Stimulated activated CD4-positive, alpha-beta T cell treated with anti-CD3 and anti-CD28 coated beads, Interleukin-1b, Interleukin-23, amount 100 ng/mL, for 4 hours (primary cell): ENCODE measurements around the gene POLR1A.

Experiments used
- DNase-seq, 2 donors: peaks; one replicate each; pipeline ENCODE4 v3.0.0-alpha.2; 2020; ENCODE audit warnings: low read depth in 2 of 2

POLR1A gene

DNA sequence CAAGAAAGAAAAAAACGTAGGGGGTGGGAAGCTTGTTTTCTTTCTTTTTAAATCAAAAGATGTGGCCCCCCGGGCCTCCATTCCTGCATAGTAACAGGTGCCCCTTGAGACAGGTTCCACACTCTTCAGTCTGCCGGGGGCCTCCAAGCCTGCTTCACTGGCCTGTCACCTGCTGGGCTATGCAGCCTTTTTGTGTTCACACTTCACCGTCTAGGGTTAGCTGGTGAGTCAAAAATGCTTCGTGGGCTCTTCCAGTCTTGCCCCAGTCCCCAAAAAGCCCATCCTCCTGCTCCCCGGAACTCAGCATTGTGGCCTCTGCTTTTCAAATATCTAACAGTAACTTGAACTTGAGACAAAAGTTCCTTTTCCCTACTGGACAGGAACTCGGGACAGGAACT lies 67.9 kb downstream of the POLR1A start:
- DNase-seq: no peak

DNA sequence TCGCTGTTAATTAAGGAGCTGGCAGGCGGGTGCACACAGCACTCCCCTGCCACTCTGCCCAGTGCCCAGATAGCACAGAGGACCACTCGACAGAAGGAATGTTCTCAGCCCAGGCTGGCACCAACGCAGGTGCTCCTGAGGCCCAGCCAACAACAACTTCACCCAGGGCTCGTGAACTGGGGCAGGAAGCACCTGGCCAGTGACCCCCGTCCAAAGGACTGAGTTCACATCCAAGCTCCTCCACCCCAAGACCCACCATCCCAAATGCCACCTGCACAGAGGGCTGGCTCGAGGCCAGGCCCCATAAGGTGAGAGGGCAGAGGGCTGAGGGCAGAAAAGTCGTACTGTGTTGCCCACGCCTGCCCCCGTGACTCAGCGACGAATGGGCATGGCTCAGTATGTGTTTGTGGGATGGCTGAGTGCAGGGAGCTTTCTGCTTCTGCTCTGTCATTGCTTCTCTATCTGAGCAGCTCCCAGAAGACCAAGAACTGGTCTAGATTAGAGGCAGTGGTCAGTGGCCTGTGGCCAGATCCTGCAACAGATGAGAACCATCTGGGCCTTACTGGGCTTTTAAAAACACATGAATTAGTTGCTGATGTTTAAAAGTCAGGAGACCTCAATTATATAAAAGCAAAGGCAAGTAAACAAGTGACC lies 68.4 kb downstream of the POLR1A start:
- peak; percentile 31 to 38 for DNase-seq

DNA sequence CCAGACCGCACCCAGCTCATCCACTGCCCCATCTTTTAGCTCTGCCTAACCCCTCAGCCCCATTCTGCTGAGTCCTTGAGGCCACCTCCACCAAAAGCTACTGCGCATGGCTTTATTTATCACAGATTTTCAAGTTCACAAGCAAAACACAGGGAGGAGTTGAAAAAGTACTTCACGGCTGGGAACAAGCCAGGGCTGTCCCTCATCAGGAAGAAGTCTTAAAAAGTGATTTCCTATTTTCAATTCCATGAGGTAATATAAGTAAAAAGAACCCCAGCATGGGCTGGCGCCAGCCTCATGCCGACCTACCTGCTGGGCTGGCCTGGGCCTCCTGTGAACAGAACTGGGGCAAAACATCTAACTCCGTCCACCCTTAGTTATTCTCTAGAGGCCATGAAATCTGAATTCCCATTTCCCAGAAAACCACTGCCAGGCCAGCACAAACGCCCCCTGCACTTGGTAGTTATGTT lies 69.0 kb downstream of the POLR1A start:
- DNase-seq: no peak

DNA sequence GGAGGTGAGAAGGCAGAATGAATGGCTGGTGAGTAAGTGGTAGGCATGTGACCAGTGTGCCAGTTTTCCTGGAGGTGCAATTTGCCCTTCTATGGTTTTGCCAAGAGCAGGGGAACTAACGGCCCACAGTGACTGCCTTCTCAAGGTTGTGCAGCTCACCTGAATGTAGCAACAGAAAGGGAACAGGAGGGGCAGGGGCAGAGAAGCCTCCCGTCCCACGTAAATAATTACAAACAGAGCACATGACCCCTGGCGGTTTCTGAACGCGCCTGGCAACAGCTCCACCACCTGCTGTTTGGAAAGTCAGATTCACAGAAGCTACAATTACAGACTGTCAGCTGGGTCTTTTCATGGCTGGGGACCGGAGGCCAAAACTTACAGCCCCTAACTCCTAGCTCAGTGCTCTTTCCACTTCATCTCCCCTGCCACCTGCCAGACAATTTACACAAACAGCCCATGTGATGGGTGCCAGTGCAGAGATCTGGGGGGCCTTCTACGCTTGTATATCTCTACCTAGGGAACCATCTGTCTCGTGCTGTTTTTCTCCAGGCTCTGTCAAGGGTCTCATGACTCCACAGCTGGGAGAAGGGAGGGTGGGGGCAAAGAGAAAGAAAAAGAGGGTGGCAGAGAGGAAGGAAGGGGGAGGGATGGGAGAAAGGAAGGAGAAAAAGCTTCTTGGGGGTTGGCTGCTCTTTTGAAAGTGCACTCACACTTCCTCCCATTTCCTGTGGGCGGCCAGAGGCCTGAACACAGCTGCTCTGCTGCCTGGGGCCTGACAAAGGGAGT lies 69.6 kb downstream of the POLR1A start:
- DNase-seq: peak in 1 of 2 donors; percentile 29

DNA sequence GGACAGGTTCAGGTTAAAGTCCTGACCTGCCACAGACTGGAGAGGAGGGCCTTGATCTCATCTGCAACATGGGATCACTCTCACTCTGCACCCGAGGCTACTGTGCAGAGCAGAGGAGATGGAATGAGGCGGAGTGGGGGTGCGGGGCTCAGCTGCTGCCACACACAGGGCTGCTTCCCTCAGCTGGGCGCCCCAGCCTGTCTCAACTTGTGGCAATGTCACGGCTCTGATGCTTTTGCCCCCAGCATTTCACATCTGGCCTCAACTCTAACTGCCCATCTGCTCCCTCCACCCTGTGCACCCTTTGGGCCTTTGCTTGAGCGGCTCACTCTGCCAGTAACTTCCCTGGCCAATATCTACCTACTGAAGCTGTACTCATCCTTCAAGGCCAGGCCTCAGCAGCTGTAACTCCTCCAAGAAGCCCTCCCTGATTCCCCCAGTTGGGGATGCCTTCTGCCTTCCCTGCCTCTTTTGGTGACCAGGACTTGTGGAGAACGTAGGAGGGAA lies 70.3 kb downstream of the POLR1A start:
- DNase-seq: no peak

- DNase-seq: no peak
Measured at GRCh38 chr2:86033751-86034692, 71.7 kb downstream of the POLR1A start.

GRCh38 chr2:86032861-86033595 lies 72.7 kb downstream of the POLR1A start:
- DNase-seq: no peak

DNA sequence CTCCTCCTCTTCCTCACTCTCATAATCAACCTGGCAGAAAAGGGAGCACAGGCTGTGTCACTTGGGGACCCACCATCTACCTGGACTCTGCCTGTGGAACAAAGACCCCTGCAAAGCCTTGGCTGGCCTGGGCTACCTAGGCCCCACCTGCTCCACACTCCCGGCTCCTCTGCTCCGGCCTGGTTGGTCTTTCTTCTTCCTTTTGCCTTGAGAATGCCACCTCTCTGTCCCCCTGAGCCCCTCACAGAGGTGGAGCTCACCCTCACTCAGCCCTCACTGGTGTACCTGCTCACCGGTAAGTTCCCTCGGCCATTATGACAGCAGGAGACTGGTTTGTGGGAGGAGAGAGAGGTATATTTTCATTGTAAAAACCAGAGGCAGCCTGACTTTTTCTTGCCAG lies 74.1 kb downstream of the POLR1A start:
- DNase-seq: no peak

DNA sequence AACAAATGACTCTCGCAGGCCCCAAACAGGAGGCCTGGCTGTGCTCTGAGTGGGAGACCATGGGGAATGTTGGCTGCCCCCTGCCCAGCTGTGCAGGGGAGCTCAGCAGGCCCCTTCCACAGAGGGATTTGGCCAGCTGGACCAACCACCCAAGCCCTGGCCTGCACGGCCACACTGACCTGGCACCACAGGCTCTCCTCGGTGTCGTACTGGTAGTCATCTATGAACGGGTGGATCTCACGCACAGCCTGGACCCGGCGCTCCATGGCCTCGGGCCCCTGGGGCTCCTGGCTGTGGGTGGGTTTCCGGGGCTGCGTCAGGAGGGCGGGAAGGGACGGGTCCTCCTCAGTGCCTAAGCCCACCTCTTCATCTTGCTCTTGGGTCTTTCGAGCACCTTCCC lies 74.5 kb downstream of the POLR1A start:
- DNase-seq: no peak

- DNase-seq: no peak
Measured at GRCh38 chr2:86029873-86030272, 75.8 kb downstream of the POLR1A start.

DNA sequence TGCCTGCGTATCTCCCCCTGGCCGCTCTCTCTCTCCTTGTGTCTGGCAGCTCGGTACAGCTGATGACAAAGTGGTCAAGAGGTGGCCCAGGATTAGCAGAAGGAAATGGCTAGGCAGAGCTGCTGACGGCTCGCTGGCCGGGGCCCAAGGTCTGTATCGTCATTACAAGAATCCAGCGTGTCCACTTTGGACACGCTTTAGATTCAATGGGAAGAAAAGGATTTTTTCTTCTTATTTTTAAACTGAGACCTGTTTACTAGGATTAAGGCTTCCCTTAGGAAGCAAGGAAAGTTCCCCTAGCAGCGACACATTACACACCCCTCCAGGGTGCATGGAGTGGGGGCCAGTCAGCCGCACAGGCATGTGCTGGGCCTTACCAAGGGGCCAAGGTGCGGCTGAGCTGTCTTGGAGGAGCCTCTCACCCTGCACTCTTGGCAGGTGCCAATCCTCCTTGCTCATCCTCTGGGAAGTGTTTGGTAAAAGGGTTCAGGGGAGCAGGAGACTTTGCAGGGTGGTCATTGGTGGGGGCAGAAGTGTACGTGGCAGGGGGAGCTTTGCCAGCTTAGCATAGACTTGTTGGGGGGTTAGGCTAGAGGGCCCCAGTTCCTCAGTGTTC lies 76.8 kb downstream of the POLR1A start:
- no peak for DNase-seq

- DNase-seq: no peak
Measured at GRCh38 chr2:86027922-86028765, 77.5 kb downstream of the POLR1A start.

GRCh38 chr2:86027196-86027921 lies 78.3 kb downstream of the POLR1A start:
- DNase-seq: no peak

DNA sequence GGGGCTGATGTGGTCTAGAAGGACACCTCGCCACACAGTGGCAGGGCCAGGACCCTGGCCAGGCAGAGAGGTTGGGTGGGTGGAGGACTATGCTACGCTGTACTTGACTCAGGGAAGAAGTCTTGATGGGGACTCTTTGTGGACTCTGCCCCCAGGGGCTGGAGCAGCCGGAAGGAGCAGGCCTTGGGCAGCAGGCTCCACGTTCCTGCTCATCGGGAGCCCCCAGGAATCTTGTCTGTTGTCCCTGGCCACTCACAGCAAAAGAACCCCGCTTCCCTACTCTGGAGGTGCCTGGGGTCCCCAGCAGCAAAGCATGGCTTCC lies 79.0 kb downstream of the POLR1A start:
- DNase-seq: no peak

DNA sequence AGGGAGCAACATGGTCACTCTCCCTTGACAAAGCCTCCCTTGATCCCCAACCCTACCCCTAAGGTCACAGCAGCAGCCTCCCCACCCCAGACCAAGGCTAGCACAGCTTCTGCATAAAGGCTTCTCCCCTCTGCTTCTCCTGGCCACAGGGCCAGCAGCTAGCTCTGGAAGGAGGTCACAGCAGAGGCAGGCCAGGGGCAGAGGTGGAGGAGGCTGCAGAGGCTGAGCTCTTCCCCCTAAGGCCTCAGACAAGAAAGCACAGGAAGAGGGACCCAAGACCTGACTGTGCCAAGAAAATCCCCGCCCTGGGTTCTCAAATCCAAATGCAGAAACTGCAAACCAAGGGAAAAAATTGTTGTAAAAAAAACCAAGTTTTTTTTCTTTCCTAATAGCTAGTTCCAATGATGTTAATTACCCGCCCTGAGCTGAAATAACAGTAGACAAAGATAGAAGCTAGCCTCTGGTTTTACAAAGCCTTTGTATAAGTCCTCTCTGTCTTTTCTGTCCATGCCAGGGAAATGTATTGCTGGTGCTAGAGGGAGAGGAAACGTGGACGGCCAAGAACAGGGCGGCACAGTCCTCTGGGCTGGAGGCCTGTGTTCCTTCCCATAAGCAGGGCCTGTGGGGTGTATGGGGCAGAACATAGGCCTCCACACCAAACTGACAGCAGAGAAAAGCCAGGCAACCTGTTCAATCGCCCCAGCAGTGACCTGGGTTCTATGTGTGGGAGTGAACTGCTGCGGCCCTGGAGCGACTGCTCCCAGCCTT lies 79.5 kb downstream of the POLR1A start:
- no peak for DNase-seq

GRCh38 chr2:86025229-86025820 lies 80.4 kb downstream of the POLR1A start:
- no peak for DNase-seq

DNA sequence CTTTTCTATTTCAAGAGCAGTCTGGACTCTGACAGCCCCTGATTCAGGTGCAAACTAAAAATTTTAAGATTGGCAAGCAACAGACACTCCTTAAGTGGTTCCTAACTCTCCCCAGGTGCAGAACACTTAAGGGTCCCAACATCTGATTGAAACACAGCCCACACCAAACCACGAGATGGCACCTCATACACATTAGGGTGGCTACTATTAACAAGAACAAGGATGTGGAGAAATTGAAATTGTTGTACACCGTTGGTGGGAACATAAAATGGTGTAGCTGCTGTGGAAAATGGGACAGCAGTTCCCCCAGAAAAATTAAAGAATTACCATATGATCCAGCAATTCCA lies 82.3 kb downstream of the POLR1A start:
- no peak for DNase-seq

GRCh38 chr2:86022661-86023365 lies 82.9 kb downstream of the POLR1A start:
- DNase-seq: no peak
